ENCODE data around the gene FOXP3.
A peak's percentile ranks its signal among the peaks of the same experiment; 100 is the strongest.
"Not testable (repeated sequence)": the region's sequence is repeated elsewhere in the genome, so short reads cannot be mapped to it uniquely, and the experiment has no call there.

The FOXP3 gene, protein sequence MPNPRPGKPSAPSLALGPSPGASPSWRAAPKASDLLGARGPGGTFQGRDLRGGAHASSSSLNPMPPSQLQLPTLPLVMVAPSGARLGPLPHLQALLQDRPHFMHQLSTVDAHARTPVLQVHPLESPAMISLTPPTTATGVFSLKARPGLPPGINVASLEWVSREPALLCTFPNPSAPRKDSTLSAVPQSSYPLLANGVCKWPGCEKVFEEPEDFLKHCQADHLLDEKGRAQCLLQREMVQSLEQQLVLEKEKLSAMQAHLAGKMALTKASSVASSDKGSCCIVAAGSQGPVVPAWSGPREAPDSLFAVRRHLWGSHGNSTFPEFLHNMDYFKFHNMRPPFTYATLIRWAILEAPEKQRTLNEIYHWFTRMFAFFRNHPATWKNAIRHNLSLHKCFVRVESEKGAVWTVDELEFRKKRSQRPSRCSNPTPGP

DNA sequence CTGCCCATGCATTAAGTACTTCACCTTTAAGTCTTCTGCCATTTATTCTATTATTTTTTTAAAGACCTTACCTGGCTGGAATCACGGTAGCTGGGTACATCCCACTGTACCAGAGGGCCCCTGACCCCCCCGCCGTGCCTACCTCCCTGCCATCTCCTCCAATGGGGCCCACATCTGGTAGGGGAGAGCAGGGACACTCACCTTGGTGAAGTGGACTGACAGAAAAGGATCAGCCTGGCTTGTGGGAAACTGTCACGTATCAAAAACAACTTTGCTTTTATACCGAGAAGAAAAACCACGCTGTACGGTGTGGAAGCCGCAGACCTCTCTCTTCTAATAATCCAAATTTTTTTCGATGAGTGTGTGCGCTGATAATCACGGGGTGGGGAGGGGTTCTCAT lies at the start of gene FOXP3:
Gene FOXP3 (minus strand): TSS at position 251 of the 400 bp plus-strand sequence. CDS start 6,205 bp downstream, outside the sequence.
- no peak for DNase-seq

DNA sequence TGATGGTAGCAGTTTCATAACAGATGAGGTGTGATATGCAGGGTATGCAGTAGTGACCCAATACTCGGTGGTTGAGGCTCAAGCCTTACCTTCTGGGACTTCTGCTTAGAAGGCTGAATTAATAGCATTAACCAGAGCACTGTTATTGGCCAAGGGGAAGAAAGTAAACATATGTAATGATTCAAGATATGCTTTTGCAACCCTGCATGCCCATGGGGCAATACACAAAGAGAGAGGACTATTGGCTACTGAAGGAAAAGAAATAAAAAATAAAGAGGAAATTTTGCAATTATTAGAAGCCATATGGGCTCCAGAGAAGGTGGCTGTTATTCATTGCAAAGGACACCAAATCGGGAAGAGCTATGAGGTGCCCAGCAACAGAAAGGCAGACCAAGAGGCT lies 47.7 kb upstream of the FOXP3 start:
- no peak for DNase-seq

DNA sequence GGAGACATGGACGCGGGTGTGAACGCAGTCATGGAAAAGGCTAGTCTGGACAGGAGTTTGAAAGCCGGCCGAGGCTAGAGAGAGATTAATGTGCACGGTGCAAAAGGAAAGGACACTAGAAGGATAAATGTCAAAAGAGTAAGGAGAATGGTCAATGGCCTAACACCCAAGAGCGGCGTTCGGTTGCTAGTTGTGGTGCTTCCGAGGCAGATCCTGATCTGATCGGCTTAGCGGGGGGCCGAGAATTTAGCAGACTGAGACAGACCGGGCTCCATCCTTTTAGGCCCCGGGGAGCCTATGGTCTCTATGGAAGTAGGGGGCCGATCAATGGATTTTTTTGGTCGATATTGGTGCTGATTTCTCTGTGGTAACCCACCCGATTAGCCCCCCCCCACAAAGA lies 45.9 kb upstream of the FOXP3 start:
- no peak for DNase-seq

DNA sequence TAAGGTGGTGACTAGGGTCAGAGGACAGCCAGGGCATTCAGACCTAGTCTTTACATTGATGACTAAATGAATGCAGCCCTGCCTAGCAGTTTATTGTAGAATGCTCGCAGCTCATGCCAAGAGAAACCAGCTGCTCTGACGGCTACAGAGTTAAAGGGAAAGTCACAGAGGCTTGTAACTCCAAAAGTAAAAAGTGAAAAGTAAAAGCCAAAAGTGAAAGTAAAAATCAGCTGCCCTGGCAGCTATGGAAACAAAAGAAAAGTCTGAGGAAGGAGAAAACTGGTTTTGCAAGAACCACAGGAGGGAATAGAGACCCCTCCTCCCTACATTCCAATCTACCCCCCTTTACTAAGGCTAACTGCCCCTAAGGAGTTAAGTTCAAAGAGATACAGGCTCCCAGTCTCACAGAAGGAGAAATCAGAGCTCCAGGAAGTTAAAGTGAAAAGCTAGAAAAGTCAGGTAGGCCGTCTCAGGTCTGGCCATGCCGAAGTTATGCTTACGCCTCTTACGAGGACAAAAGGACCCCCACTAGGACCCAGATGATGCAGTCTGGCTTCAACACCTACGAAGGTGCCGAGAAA lies 45.0 kb upstream of the FOXP3 start:
- DNase-seq, result no peak

DNA sequence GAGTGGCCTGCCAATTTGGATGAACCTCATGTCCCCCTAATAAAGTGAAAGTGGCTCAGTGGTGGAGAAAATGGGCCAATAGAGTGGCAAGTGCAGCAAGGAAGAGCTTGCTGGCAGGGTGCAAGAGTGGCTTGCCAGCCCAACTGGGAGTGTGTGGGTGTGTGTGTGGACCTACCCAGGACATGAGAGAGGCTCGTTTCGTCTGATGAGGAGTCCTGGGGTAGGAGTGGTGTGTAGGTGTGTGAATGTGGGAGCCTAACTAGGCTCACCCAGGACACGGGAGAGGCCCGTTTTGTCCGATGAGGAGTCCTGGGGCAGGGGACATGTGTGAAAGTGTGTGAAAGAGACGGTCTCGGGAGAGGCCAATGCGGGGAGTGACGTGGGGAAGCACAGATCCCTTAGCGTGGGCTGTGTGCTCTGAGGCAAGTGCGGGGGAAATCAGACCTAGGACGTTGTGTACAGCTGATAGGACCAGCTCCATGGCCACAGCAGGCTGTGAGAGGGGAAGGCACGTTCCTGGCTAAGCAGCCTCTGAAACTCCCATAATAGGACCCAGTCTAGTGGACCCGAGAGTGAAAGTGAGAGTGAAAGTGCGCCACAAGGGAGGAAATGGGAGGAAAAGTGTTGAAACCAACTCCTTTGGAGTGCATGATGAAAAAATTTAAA lies 44.2 kb upstream of the FOXP3 start:
- DNase-seq, result peak; percentile 9

DNA sequence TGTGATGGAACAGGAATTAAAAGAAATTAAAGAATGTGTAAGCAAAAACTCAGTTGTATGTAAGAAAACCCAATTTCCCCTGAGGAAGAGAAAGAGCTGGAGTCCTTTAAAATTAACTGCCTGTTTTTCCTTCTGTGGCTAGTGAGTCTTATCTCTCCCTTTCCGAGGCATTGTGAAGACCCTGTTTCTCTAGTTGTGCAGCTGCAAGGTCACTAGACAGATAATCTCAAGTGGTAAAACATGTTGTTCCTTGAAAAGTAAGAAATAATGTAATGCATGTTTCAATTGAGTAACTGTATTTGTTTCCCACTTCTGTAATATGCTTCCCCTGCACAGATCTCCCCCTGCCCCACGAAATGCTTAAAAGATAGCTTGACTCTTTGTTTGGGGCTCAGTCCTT lies 43.3 kb upstream of the FOXP3 start:
- peak; percentile 47 for DNase-seq

DNA sequence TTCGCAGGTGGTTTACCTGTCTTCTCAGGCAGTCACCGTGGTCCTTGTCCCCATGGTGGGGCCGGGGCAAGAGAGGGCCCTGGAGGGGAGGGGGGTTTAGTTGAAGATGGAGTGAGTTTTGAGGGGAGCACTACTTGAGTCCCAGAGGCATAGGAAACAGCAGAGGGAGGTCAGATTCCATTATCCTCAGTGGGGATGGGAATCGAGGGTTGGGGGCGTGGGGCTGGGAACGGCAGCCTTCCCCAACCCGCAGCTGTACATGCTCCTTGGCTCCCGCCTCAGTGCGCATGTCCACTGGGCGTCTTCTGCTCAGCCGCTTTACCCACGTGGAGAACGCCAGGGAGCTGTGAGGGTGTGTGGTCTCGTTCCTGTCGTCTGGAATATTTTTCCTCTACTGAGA lies 38.8 kb upstream of the FOXP3 start, which contains the start of gene GAGE10:
Gene GAGE10 (plus strand): TSS at position 301 of the 400 bp plus-strand sequence. CDS start 1,214 bp downstream, outside the sequence.
- no peak for DNase-seq

DNA sequence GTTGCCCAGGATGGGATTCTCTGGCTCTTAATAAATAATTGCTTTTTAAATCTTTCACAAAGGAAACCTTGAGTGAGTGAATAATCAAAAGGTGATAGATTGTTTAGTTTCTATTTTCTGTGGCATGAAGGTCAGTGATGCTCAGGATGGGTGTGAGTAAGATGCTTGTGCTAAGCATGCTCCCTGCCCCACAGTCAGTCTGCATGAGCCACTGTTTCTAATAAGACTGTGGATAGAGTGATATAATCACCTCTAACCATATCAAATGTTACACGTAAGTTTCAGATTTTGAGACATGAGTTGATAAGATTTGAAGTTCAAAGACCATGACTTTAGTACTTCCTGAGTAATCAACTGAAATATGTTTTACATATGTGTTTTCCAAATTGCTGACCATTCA lies 36.2 kb upstream of the FOXP3 start:
- DNase-seq, result no peak

DNA sequence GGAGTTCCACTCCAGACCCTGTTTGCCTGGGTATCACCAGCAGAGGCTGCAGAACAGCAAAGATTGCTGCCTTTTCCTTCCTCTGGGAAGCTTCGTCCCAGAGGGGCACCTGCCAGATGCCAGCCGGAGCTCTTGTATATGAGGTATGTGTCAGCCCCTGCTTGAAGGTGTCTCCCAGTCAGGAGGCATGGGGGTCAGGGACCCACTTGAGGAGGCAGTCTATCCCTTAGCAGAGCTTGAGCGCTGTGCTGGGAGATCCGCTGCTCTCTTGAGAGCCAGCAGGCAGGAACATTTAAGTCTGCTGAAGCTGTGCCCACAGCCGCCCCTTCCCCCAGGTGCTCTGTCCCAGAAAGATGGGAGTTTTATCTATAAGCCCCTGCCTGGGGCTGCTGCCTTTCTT lies 34.8 kb upstream of the FOXP3 start:
- DNase-seq, result not testable (repeated sequence)

DNA sequence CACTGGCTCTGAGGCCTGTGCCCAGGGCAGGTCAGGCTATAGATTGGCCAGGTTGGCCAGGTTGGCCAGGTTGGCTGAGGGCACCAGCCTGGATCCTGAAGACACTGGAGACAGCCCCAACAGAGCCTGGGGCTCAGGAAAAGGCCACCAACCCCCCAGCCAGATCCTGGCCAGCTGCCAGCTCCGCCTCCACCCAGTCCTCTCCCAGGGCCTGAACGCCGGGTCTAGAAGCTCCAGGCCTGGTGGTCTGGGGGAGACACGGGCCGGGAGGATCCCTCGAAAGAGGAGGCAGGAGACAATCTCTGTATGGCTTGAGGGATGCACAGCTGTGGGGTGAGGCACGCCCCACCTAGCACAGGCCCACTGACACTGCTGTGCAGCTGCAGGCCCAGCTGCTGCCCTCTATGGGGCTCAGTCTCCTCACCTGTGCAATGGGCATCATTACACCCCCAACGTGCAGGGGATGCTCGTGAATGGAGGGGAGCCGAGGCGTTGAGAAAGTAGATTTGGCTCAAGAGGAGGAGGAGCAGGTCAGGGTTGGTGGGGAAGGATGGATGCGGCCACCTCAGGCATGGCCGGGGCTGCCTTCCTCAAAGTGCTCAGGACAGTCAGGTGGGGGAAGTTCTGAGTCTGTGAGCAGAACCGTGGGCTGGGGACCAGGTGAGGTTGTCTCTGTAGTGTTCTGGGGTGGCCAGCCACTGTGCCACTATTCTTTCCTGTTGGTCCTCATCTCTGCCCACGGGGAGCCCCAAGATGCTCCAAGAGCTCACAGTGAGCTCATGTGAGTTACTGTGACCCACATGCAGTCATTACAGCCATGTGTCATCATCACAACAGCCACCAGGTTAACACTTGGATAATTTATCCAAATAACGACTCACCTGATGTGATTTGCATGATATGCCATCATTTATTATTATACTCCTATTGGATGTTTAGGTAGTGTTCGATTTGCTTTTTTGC lies 28.2 kb upstream of the FOXP3 start:
- no peak for DNase-seq

DNA sequence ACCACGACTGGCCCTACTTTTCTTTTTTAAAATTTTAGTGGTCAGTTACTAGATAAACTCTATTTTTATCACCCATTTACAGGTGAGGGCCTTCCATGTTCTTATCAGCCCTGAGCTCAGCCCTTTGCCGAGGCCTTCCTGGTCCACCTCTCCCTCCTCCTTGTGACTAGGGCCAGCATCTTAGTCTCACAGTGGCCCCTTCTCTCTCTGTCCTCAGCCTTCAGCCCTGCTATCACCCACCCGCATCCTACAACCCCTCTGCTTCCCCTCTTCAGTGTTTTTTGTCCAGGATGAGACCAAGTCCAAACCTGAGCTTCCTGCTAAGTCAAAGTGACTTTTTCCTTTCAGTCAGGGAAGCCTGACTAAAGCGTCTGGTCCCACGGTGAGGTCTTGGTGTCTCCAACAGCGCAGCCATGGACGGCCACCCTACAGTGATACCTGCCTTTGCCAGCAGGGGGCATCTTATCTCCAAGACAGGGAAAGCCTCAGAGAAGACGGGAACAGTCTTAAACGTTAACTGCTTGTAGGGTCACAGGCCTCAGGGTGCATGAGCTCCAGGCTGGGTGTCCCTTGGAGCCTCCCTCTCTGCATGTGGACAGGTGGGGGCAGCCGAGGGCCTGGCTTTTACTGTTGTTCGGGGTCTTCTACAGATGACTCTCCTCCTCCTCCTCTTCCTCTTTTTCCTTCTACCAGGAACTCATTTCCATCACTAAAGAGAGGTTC lies 27.3 kb upstream of the FOXP3 start:
- peak; percentile 66 for DNase-seq

DNA sequence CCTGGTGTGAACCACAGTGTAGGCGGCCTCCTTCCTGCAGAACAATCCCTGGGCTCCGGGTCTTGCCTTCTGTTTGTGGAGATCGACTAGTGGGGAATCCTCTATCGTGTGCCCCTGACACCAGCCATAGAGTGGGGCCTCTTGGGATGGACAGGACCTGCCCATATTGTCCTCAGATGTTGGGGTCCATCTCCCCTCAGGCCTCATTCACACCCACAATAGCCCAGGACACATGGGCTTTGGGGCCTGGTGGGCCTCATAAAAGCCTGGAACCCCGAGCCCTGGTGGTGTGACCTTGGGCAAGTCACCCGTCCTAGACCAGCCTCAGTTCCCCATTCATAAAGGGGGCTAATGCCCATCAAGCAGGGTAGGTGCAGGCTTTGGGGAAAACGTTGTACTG lies 25.7 kb upstream of the FOXP3 start:
- no peak for DNase-seq

DNA sequence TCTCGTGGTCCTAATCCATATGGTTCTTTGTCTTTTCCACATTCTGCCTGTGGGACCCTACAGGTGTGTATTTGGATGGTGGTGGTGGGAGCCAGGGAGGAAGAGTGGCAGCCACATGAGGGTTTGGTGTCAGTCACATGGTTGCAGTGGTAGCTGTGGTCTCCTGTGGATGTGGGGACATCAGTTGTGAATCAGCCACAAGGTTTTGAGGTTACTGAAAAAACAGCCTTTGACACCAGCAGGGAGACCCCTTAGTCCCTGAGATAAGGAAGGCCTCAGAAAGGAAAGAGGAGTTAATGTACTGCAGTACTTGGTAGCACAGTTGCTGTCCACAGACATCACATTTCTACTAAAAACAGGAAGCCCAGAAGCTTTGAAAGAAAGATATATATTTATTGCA lies 23.2 kb upstream of the FOXP3 start:
- DNase-seq, result no peak

DNA sequence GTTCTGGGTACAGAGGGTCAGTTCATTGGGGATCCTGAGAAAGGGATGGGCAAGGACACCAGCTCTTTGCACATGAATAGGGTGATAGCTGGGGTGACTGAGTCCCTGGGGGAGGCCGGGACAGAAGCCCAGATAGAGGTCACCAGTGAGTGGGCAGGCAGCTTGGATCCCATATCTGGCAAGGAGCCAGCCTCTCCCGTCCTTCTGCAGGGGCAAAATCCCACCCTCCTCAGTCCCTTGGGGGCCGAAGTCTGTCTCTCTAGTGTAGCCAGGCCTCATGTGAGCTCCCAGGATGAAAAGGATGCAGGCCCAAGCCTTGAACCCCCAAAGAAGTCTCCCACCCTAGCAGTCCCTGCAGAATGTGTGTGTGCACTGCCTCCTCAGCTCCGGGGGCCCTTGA lies 22.1 kb upstream of the FOXP3 start:
- DNase-seq, result no peak

DNA sequence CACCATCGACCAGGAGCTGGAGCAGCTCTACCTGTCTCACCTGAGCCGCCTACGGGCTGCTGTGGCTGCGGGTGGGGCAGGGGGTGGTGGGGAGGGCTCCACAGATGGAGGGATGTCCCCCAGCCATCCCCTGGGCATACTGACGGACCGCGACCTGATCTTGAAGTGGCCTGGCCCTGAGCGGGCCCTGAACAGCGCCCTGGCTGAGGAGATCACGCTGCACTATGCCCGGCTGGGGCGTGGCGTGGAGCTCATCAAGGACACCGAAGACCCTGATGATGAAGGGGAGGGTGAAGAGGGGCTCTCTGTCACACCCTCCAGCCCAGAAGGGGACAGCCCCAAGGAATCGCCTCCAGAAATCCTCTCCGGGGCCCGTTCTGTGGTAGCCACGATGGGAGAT lies 21.6 kb upstream of the FOXP3 start:
- DNase-seq, result no peak

DNA sequence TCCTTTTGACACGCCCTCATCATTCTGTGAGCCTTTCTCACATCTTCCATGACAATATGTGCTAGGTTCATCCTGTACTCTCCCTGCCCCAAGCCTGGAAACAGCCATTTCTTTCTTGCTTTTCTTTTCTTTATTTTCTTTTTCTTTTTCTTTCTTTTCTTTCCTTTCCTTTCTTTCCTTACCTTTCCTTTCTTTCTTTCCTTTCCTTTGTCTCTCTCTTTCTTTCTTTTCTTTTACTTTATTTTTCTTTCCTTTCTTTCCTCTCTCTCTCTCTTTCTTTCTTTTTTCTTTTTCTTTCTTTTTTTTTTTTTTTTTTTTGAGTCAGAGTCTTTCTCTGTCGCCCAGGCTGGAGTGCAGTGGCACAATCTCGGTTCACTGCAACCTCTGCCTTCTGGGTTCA lies 19.7 kb upstream of the FOXP3 start:
- no peak for DNase-seq

DNA sequence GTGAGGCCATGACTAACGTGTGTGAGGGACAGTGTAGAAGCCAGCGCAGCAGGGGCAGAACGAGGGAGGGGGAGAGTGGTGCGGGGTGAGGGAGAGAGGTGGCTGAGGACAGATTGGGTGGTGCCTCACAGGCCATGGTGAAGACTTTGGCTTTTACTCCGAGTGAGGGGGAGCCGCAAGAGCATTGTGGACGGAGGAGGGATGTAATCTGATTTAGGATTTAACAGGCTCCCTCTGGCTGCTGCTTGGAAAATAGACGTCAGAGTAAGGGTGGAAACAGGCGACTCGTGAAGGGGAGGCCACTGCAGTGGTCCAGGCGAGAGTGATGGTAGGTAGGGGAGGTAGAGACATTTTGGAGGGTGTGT lies 18.1 kb upstream of the FOXP3 start:
- no peak for DNase-seq

DNA sequence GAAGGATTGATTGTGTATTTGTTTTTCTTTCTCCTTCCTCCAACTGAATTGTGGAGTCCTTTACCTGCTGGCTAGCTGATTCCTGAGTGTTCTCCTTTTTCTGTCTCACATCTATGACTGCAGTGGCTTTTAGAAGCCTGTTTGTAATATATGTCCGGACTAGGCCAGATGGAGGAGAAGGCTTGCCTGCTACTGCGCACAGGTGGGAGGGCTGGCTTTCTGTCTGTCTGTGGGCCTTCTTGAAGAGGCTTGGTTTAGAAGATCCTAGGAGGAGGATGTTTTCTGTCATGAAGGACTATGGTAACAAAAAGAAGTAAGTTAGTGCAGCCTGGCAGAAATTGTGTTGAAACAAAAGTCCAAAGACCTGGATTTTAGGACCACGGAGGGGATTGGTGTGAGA lies 13.6 kb upstream of the FOXP3 start:
- no peak for DNase-seq

DNA sequence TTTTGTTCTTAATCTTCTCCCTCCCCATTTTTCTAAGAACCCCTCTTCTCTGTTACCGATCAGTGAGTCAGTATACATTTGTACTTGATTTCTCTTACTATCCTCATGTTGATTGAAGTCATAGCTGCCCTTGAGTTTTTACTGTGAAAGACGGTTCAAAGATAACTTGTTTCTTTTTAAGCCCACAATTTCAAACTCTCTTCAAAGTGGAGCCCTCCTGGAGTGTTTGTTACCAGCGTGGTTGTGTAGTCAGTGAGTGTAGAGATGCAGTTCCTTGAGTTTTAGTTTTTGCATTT lies 13.0 kb upstream of the FOXP3 start:
- DNase-seq, result no peak

DNA sequence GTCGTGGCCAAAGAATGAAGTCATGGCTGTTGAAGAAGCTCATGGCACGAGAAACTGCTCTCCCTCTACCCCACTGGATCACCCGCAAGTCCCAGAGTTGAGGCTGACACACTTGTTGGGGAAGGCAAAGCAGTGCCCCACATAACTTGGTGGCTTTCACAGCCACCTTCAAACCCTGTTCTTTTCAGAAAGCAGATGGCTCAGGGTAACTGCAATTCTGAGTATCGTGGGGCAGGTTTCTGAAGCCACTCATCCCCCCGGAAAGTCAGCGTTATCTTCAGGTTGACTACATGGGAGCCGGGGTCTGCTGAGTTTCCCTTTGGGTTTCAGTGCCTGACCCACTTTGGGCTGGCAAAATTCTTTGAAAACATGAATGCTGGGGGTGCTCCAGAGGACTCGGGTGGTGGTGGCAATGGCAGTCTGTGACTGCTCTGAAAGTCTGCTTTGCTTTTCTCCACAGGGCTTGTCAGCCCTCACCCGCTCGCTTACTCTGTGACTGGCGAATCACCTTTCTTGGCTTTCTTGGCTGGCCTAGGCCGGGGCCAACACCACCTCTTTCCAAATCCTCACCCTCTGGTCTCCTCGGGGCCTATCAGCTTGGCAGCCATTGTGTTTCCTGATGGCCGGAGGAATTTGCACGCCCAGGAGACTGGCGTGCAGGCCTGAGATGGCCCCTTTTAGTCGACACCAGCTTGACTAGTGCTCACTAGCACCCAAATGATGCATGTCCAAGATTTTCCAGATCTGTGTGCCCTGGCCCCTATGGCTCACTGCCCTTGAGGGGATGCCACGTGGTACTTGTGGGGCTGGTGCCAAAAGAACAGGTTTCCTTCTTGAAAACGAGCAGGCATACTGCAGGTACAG lies 12.4 kb upstream of the FOXP3 start:
- no peak for DNase-seq

DNA sequence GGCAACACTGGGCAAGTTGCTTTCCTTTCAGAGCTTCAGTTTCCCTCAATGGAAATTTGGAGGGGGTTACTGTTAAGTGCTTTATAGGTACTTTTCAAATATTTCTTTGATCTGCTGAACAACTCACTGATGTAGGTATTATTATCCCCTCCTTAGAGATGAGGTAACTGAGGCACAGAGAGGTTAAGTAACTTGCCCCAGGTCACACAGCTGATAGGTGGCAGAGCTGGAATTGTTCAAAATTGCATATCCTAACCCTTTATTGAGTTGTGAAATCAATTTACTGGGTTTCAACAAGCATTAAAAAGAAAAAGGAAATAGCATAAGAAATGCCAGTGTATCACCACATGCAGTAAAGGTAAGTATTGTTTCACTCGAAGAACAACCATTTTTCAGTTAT lies 11.7 kb upstream of the FOXP3 start:
- no peak for DNase-seq

All from hematopoietic multipotent progenitor cell treated with erythropoietin and hydrocortisone succinate and interleukin-3 and kit ligand, for 8 days (in vitro differentiated cells).